ENCODE data around the gene GPR39.

GPR39 gene

GRCh38 chr2:132568656-132569055 is 152.1 kb downstream of the GPR39 start:
- no peak for DNase-seq

DNA sequence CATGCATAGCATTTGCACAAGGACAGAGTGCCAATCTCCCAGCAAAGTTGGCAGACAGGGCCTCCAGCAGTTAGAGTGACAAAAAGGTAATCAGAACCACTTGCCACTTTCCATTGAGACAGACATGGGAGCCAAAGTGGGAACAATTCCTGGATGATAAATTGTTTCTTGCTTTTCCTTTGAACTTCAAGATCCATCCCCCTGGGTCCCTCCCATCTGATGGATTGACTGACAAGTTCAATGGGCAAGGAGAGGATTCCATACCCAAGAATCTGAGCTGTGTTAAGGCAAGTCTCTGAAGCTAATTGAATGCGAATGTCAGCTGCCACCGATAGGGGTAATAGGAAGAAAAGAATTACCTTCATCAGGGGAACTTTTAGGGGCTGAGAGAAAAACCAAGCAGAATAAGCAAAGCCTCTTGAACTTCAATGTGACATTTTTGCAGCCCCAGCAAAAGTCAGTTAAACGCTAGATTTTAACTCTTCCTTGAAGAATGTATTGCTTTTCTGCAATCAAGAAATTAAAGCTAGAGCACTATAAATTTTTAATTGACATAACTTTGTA is 156.9 kb downstream of the GPR39 start:
- DNase-seq = no peak

DNA sequence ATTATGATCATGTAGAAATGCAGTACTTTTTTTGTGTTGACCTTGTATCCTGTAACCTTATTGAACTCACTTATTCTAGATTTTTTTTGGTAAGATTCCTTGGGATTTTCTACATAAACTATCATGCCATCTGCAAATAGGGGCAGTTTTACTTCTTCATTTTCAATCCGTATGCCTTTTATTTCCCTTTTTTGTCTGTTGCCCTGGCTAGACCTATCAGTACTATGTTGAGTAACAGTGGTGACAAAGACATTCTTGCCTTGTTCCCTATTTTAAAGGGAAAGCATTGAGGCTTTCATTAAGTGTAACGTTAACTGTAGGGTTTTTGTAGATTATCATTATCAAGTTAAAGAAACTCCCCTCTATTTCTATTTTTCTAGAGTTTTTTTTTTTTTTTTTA is 161.1 kb downstream of the GPR39 start:
- DNase-seq = no peak

DNA sequence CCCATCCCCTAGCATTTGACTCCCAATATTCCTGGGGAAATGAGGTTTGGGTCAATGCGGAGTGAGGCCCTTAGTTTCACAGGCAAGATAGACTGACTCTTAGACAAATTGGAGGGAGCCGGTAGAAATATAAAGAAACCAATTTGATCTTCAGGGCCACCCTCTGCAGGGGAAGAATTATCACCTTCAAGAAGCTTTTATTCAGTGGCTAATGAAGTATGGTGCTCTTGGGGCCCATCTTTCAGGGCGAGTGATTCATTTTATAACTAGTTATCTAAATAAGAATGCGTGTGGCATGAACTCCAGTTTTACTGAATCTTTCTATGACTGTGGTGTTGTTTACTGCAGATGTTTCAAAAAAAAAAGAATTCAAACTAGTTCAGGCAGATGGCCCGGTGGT is 165.0 kb downstream of the GPR39 start:
- no peak for DNase-seq

DNA sequence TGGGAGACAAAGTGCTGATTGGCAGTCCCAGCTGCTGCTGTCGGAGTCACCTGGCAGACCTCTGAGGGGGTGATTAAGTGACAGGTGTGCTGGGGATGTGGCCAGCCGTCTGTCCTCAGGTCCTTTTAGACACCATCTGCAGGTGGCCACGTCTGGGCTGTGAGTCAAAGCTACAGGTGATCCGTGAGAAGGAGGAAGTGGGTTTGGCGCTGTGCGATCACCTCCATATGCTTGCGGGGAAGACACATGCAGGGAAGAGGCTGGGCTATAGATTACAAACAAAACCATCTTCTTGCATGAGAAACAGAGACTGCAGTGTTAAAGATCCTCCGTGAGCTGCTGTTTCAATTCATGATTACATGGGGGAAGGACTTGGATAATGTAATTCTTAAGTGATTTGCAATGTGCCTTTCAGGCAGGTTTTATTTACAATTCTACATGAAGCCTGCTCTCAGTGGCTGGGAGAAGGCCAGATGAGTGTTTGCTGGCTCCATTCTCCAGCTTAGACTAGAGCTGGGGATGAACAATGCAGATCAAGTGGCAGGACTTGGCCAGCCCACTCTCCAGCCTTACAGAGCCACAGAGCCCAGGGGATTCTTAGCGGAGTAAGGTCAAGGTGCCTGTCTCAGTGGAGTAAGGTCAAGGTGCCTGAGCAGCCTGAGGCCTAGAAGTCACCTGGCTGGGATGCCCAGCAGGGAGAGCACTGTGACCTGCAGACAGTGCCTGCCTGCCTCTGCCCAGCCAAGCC is 165.6 kb downstream of the GPR39 start:
- DNase-seq = no peak

DNA sequence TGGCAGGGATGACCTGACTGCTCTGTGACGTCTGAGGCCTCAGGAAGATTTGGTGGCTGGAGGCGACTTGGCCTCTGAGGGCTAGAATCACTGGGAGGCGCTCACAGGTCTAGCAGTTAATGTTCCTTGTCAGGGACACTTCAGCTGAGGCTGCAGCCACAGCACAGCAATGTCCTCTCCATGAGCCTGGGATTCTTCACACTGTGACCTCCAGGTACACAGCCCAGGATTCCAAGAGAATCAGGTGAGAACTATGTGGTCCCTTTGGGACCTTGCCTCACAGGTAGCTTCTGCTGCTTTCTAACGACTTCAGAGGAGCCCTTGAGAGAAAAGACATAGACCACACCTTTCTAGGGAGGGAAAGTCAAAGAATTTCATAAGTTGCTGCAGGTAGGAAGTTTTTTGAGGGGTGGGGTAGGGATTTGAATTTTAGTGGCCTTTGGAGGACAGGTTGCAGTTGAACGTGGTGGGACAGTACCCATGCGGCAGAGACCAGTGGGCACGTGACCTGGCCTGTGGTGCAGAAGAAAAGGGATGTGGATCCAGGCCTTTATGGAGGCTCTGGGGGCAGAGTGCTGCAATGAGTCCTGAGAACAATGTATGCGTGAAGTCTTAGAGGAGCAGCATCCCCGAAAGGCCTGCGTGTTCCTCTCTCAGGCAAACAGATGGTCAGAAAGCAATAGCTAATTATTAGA is 167.2 kb downstream of the GPR39 start:
- DNase-seq = no peak

GRCh38 chr2:132584976-132585817 is 168.6 kb downstream of the GPR39 start:
- no peak for DNase-seq

GRCh38 chr2:132586101-132586511 is 169.5 kb downstream of the GPR39 start:
- no peak for DNase-seq

- DNase-seq = no peak
Observed at GRCh38 chr2:132586835-132587234, 170.2 kb downstream of the GPR39 start.

DNA sequence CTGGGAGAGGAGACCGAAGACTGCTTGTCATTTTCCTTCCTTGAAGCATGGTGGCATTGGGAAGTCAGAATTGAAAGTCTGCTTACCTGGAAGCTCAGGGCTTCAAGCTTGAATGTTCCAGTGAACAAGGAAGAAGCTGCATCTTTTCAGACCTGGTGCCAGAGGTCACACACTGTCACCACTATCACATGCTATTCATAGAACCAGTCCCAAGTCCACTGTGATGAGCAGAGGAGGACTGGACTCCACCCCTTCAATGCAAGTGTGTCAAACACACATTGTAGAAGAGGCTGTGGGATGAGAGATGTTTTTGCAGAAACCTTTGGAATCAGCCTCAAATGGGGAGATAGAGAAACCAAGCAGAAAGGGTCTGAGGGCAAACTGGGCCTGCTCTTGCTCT is 172.0 kb downstream of the GPR39 start:
- DNase-seq = no peak

- no peak for DNase-seq
Observed at GRCh38 chr2:132589111-132589830, 172.7 kb downstream of the GPR39 start.

DNA sequence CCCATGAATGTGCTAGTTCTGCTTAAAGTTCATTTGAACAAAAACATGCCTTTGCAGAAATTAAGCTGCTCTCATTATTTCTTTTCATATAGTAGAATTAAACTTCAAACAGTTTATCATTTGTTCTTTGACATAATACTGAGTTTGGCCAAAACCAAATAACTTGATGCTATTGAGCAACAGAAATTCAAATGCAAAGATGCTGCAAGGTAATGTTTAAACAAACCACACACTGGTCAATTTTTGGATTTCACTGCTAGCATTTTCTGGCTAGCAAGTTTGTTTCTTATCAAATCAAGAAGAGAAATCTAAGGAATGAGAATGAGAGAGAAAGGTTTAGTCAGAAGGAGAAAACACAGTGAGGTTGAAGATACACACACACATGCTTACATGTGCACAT is 173.4 kb downstream of the GPR39 start:
- DNase-seq = no peak

DNA sequence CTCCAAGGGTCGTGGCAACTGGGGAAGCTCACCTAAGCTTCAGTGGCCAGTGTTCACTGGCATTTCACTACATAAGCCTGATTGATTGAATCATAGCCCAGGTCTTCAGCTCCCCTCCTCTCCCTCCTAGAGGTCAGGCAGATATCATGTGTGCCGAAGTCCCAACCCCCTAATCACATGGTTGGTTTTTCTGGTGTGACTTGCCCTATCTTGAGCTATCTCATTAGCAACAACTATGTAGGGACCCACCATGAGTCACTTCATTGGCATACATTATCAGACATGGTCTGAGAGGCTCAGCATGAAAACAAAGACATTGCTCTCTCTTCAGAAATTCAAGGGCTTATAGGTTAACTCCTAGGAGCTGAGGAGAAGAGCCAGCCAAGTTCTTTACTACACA is 176.6 kb downstream of the GPR39 start:
- DNase-seq = no peak

GRCh38 chr2:132595186-132595585 is 178.6 kb downstream of the GPR39 start:
- no peak for DNase-seq

- no peak for DNase-seq
Observed at GRCh38 chr2:132595693-132596092, 179.1 kb downstream of the GPR39 start.

GRCh38 chr2:132597166-132597565 is 180.6 kb downstream of the GPR39 start:
- no peak for DNase-seq

DNA sequence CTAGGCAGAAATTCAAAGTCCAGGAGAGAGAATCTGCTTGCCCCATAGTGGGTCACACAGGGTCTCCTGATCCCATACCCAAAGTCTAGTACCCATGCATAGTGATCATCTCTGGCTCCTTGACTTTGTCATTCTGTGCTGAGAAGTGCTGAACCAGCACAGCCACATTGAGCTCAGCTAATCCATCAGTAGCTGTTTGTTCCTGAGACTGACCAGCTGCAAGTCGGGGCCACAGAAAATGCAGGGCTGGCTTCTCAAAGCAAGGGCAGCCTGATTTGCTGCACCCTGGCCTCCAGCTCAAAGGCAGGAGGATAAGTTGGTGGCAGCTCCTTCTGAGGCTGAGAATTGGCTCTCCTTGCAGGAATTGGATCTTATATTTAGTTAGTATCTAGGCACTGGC is 181.2 kb downstream of the GPR39 start:
- no peak for DNase-seq

DNA sequence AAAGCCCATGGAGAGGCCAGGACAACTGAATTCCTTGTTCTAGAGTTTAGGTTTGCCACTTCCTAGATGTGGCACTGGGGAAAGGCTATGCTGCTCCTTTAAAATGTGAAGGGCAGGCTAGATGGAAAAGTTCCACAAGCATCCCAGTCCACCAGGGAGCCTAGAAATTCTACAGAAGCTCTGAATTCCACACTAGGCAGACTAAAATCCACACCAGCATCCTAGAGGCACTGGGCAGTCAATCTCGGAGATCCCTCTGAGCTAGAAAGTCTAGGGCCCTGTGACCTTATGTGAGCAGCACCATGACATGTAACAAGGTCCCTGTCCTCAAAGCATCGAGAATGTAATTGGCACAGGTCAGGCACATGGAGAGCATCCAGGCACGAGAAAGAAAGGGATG is 181.9 kb downstream of the GPR39 start:
- no peak for DNase-seq

DNA sequence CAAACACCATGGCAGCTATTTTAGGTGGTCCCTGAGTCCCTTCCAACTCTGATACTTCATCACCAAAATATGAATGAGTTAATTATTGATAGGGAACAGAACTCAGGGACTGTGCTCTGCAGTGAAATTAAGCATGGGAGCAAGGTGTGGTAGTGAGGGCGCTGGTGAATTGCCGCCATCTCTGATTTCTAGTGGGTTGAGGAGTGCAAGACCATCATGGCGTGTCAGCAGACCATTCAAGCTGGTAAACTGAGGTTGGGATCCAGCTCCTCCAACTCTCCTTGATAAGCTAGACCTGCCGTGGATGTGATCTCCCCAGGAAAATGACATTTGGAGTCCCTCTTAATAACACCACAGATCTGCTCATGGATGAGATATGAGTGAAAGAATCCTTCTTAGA is 183.0 kb downstream of the GPR39 start:
- no peak for DNase-seq

GRCh38 chr2:132604561-132604960 is 188.0 kb downstream of the GPR39 start:
- DNase-seq = no peak

DNA sequence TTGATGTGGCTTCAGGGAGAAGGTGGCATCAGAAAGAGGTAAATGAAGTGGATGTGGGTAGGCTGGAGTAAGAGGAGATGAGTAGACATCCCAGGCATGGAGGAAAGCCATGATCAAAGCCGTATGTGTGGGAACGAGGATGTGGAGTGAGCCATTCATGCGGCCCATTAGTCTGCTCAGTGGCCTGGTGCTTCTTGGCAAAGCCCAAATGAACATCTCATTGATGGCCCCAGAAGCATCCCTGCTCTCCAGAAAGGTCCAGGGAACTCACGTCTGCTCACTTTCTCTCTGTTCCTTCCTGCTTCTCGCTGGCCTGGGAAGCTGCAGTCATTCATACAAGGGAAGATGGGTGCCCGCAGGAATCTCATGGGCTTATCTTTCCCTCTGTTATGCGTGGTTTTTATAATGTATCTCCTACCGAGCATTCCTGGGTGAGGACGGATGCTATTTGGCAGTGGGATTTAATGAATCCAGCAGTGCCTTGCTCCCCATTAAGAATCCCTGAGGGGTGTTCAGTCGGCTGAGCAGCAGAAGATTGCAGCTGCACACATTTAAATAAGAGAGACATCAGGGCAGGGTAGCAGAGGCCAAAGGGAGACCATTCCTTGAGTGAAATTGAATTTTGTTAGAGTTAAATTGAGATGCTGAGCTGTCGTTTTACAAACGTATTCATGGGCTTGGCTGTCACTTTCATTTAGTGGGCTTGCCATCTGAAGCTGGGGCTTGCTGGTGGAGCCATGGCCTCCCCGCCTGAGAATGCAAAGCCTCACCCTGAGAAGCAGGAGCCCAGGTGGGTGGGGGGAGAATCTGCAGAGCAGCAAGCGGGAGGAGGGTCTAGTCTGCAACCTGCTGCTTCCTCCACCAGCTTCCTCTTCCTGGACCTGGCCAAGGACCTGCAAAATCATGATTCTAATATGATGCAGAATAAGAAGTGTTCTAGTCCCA is 188.9 kb downstream of the GPR39 start:
- no peak for DNase-seq

DNA sequence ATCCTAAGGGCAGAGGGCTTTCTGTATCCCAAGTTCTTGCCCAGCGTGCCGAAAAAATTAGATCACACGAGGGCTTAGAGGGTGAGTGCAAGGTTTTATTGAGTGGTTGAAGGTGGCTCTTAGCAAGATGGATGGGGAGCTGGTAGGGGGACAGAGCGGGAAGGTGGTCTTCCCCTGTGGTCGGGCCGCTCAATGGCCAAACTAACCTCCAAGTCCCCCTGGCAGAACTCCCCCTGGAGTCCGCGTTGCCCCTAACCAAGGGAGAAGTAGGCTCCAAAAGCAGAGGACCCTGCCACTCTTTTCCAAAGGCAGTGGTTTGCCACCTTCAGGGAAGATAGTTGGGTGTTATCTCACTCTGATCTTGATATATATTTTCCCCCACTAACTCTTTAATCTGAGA is 190.0 kb downstream of the GPR39 start:
- no peak for DNase-seq
